Measurements from ENCODE around the gene CRB3. TPM values are rescaled to one million over a fixed set of nuclear protein-coding genes. Genes with fewer than 3 reads are reported as not detected.

The CRB3 gene
- polyA plus RNA-seq, 2 of the 4 experiments (the other 2 are of a cell fraction): 1.9 to 5.7 TPM

- WGBS (ENCODE audit: missing lambda C conversion rate): 47% methylated on average over 4 of the region's 4 CpGs
- no peak for DNase-seq (ENCODE audit: low read depth in 1 of 2, low spot score in 1 of 2)
- ChIA-PET POLR2A (interaction anchor here (0.5 kb wide), 1 partner anchor 7 kb away, joined by 3 read pairs; no protein-coding TSS in a partner anchor), CTCF (interaction anchor here (0.6 to 2.6 kb wide), 4 partner anchors 10 to 140 kb away, joined by 3 to 11 read pairs (median 6); partner anchors contain the start of genes ALKBH7 and DENND1C)
- no peak for TF ChIP-seq BHLHE40 (IDR thresholded peaks at IDR 0.05; ENCODE audit: low read depth, low read length)
- TF ChIP-seq USF2 (IDR thresholded peaks at IDR 0.05): no peak
- no peak for TF ChIP-seq CEBPB (IDR thresholded peaks at IDR 0.05)
- TF ChIP-seq RARB (CRISPR knock-in tag; IDR thresholded peaks at IDR 0.05): no peak
- TF ChIP-seq HOXB13 (CRISPR knock-in tag; IDR thresholded peaks at IDR 0.05; ENCODE audit: low read depth): no peak
- no peak for TF ChIP-seq CBX8 (IDR thresholded peaks at IDR 0.05)
- TF ChIP-seq EHF (CRISPR knock-in tag; IDR thresholded peaks at IDR 0.05): no peak
- TF ChIP-seq ZFP36 (IDR thresholded peaks at IDR 0.05; ENCODE audit: borderline replicate concordance, partially characterized antibody): no peak
- no peak for TF ChIP-seq CTCF (IDR thresholded peaks at IDR 0.05)
- no peak for TF ChIP-seq ESRRA (IDR thresholded peaks at IDR 0.05; ENCODE audit: borderline replicate concordance, low read length)
- no peak for TF ChIP-seq POLR2AphosphoS2 (conservative IDR thresholded peaks at IDR 0.05; ENCODE audit: low read length)
- no peak for TF ChIP-seq MAX (IDR thresholded peaks at IDR 0.05)
- no peak for TF ChIP-seq HOXA7 (CRISPR knock-in tag; IDR thresholded peaks at IDR 0.05)
- no peak overlapping the region for H3K4me2 ChIP-seq
- 0 out of 3 replicates have a peak, but pooled peaks cover 4% of the 10 kb centered on the region for H3K9me3 ChIP-seq
- no peak for FAIRE-seq
- H3K4me1 ChIP-seq: no peaks in the 10 kb centered on the region
- no peak overlapping the region for H3K4me3 ChIP-seq
- no peak overlapping the region for H3K27ac ChIP-seq
- ATAC-seq: no peak
These were observed 27.9 kb downstream of the CRB3 start for GRCh38 chr19:6491802-6492592.

GRCh38 chr19:6494438-6495036, 30.5 kb downstream of the CRB3 start:
- H3K4me1 ChIP-seq: no peaks in the 10 kb centered on the region
- 86% methylated on average over 7 of the region's 8 CpGs for WGBS (ENCODE audit: missing lambda C conversion rate)
- 0 out of 3 replicates have a peak, but pooled peaks cover 4% of the 10 kb centered on the region for H3K9me3 ChIP-seq
- no peak overlapping the region for H3K4me2 ChIP-seq
- FAIRE-seq: no peak
- no peak overlapping the region for H3K27ac ChIP-seq
- no peak overlapping the region for H3K4me3 ChIP-seq
- no peak for ATAC-seq
- DNase-seq (ENCODE audit: low read depth in 1 of 2, low spot score in 1 of 2): no peak
- CTCF ChIA-PET: interaction anchor here (1.3 kb wide), 1 partner anchor 29 kb away, joined by 3 read pairs; no protein-coding TSS in a partner anchor
- POLR2A ChIA-PET: no interaction called here
- no peak for TF ChIP-seq USF2 (IDR thresholded peaks at IDR 0.05)

GRCh38 chr19:6495947-6496346, 31.9 kb downstream of the CRB3 start:
- Histone ChIP-seq H3K27ac (no peak overlapping the region), H3K4me1 (no peaks in the 10 kb centered on the region), H3K9me3 (0 out of 3 replicates have a peak, but pooled peaks cover 4% of the 10 kb centered on the region), H3K4me3 (no peak overlapping the region), H3K4me2 (no peak overlapping the region)
- WGBS (ENCODE audit: missing lambda C conversion rate): no CpG with 5 or more reads among the region's 19 CpGs
- no peak for FAIRE-seq
- ChIA-PET POLR2A (no interaction called here), CTCF (no interaction called here)
- DNase-seq (ENCODE audit: low read depth in 1 of 2, low spot score in 1 of 2): no peak
- no peak for ATAC-seq
- TF ChIP-seq CHD4 (IDR thresholded peaks at IDR 0.05; ENCODE audit: borderline replicate concordance) (no peak), ATOH8 (CRISPR knock-in tag; IDR thresholded peaks at IDR 0.05; ENCODE audit: low read depth) (no peak), SMC3 (IDR thresholded peaks at IDR 0.05) (no peak), JUN (IDR thresholded peaks at IDR 0.05) (no peak), MAFK (IDR thresholded peaks at IDR 0.05; ENCODE audit: partially characterized antibody) (no peak), USF2 (IDR thresholded peaks at IDR 0.05) (no peak), NPAS2 (CRISPR knock-in tag; IDR thresholded peaks at IDR 0.05; ENCODE audit: borderline replicate concordance) (no peak), RCOR1 (IDR thresholded peaks at IDR 0.05; ENCODE audit: low read depth, low read length) (no peak), HES2 (IDR thresholded peaks at IDR 0.05) (no peak), PHF8 (IDR thresholded peaks at IDR 0.05; ENCODE audit: borderline replicate concordance, low read depth) (no peak), ZNF302 (CRISPR knock-in tag; IDR thresholded peaks at IDR 0.05) (no peak), RAD21 (conservative IDR thresholded peaks at IDR 0.05 in 1 of 2, IDR thresholded peaks at IDR 0.05 in 1 of 2) (no peak), ELK1 (IDR thresholded peaks at IDR 0.05; ENCODE audit: low read depth, low read length) (no peak)

Data from A549 (cell line).